RWPE1 (cell line): ENCODE results near the gene C5orf58.
A peak's percentile ranks its signal among the peaks of the same experiment; 100 is the strongest.

Experiments
- CTCF ChIA-PET: fragments of 350-600 bp; sonication (Branson Sonifier 250); formaldehyde crosslinking; extraction: SDS; loops from one replicate; lab custom pipeline; 2021; lab: Yijun Ruan, JAX
- POLR2A ChIA-PET: fragments of 400-600 bp; formaldehyde crosslinking; extraction: SDS; loops from one replicate; lab custom pipeline; 2020; ENCODE audit warnings: antibody characterized with exemption; ENCODE audit not compliant: low non-redundant PET; lab: Yijun Ruan, JAX
- DNase-seq: peaks from one replicate; pipeline ENCODE4 v3.0.0; 2012; ENCODE audit warnings: low spot score
- H3K27ac ChIP-seq: fragments of 450-650 bp; 2 replicates; pipeline ENCODE4 v1.5.1; 2017
- CTCF ChIP-seq: fragments of 450-650 bp; conservative IDR thresholded peaks from 2 replicates; pipeline ENCODE4 v1.5.1; 2017; ENCODE audit warnings: low read depth, mild to moderate bottlenecking

The C5orf58 gene

DNA sequence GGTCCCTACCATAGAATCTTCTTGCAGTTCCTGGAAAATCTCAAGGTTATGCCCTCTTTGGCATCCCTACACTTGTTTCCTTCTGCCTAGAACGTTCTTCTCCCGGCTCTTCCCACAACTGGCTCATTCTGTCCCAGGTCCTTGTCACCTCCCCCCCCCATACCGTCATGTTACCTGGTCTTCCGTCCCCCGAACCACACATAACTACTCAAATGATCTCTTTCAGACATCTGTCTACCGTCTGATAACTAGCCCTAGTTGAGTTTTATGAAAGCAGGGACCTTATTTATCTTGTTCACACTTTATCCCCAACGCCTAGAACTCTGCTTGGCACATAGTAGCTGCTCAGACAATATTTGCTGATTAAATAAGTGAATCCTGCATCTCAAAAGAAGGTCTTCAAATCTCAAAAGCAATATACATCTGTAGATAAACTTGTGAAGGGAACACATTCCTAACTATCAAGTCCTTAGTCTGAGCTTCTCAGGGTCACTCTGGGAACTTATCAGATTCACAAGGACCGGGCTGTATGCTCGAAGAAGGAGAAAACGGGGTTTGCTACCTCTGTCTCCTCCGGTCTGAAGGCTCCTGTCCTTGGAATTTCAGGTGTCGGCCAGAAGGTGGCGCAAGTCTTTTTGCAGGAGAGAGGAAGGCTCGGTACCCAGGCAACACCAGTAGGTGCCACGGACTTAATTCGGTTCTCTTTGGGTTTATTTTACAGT lies 34.8 kb downstream of the C5orf58 start:
- POLR2A ChIA-PET, result no interaction called here
- CTCF ChIA-PET, result interaction anchor here (0.6 to 1.5 kb wide), 9 partner anchors 8 to 168 kb away, joined by 3 to 6 read pairs (median 4); no protein-coding TSS in a partner anchor
- peak; percentile 90 for TF ChIP-seq CTCF
- DNase-seq, result peak; percentile 76
- no peak overlapping the region for H3K27ac ChIP-seq

GRCh38 chr5:170268153-170268689 lies 35.4 kb downstream of the C5orf58 start:
- ChIA-PET POLR2A (no interaction called here), CTCF (interaction anchor here (0.6 to 1.1 kb wide), 6 partner anchors 12 to 313 kb away, joined by 3 to 5 read pairs (median 4); no protein-coding TSS in a partner anchor)
- peak; percentile 55 for TF ChIP-seq CTCF
- no peak overlapping the region for H3K27ac ChIP-seq
- no peak for DNase-seq

GRCh38 chr5:170268884-170269283 lies 36.1 kb downstream of the C5orf58 start:
- DNase-seq, result no peak
- ChIA-PET POLR2A (no interaction called here), CTCF (interaction anchor here (0.5 to 1.1 kb wide), 9 partner anchors 12 to 474 kb away, joined by 3 to 5 read pairs (median 3); no protein-coding TSS in a partner anchor)
- no peak overlapping the region for H3K27ac ChIP-seq
- no peak for TF ChIP-seq CTCF

- H3K27ac ChIP-seq, result no peak overlapping the region
- no peak for DNase-seq
- ChIA-PET CTCF (interaction anchor here (0.7 kb wide), 1 partner anchor 474 kb away, joined by 3 read pairs; no protein-coding TSS in a partner anchor), POLR2A (no interaction called here)
- no peak for TF ChIP-seq CTCF
Measured at GRCh38 chr5:170269579-170269978, 36.8 kb downstream of the C5orf58 start.

DNA sequence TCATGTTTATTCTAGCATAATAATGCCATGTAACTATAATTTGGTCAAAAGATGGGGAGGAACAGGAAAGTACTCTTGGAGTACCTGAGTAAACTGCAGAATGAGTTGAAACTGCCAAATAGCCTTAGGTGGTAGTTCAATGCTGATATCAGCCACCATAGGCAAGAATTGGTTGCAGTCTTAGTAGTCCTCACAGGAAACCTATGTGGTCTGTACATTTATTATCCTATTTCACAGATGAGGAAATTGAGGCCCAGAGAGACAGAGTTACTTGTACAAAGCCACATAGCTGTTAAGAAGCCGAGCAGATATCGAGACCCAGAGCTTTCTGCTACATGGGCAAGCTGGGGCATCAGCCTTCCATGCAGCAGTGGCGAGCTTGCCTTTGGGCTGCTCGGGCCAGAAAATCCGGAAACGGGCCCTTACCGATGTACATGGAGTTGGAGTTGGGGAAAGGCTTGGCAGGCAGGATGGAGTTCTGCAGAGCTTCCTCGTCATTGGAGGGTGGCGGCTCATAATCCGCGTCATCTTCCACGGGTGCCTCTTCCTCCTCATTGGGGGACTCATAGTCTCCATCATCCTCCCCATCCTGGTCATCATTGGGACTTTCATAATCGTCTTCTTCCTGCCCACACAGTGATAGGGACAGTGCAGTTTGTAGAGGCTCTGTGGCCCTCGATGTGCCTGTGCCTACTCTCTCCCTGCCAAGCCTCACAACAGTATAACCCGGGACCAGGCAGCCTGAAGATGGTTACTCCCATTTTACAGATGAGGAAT lies 37.7 kb downstream of the C5orf58 start:
- no peak for DNase-seq
- no peak overlapping the region for H3K27ac ChIP-seq
- ChIA-PET CTCF (no interaction called here), POLR2A (no interaction called here)
- no peak for TF ChIP-seq CTCF

- H3K27ac ChIP-seq, result no peak overlapping the region
- POLR2A ChIA-PET, result no interaction called here
- TF ChIP-seq CTCF, result no peak
- peak; percentile 23 for DNase-seq
- CTCF ChIA-PET, result interaction anchor here (0.6 to 1.0 kb wide), 2 partner anchors 48 to 58 kb away, joined by 3 to 4 read pairs; no protein-coding TSS in a partner anchor
Measured at GRCh38 chr5:170273968-170274710, 41.4 kb downstream of the C5orf58 start.
